Body of pancreas (tissue), 4 donors: ENCODE data around the gene ATXN1. TPM values are rescaled to one million over a fixed set of nuclear protein-coding genes. Genes with fewer than 3 reads are reported as not detected.

ENCODE experiments used
- ATAC-seq: fragments of 150-250 bp; one replicate; pipeline ENCODE4 v1.9.1; 2016
- DNase-seq, 4 donors: peaks; one replicate each; pipeline ENCODE4 v3.0.0-alpha.2; 2019
- H3K27ac ChIP-seq, 4 donors: fragments of 200-600 bp; sonication (generic); 1 replicate in 3 of 4; 2 replicates in 1 of 4; pipeline versions ENCODE4 v1.5.1 to v1.6.1; 2016 to 2019; ENCODE audit warnings: mild to moderate bottlenecking in 1 of 4, mixed read lengths in 1 of 4, moderate library complexity in 1 of 4
- H3K27me3 ChIP-seq, 2 donors: fragments of 200-600 bp; sonication (generic); one replicate each; pipeline ENCODE4 v1.6.0; 2016; ENCODE audit warnings: mild to moderate bottlenecking in 1 of 2
- H3K36me3 ChIP-seq, 2 donors: fragments of 200-600 bp; sonication (generic); replicated peaks in 1 of 2; 2 replicates each; pipeline ENCODE4 v1.5.1; 2016; ENCODE audit warnings: low read depth in 2 of 2; ENCODE audit not compliant: insufficient read depth in 1 of 2
- H3K4me1 ChIP-seq: fragments of 200-600 bp; sonication (generic); one replicate; pipeline ENCODE4 v1.6.0; 2016
- H3K4me3 ChIP-seq, 2 donors: fragments of 200-600 bp; sonication (generic); 1 replicate in 1 of 2; 2 replicates in 1 of 2; pipeline ENCODE4 v1.5.1; 2016 to 2019
- H3K9me3 ChIP-seq, 3 donors: fragments of 200-600 bp; sonication (generic); 1 replicate in 2 of 3; 2 replicates in 1 of 3; pipeline ENCODE4 v1.5.1; 2016
- CTCF ChIP-seq, 7 experiments: fragments of 450-650 bp in 4 of 7; fragments of 200-600 bp in 3 of 7; sonication (generic) in 3 of 7; IDR thresholded peaks; one replicate each; pipeline ENCODE4 v1.5.1; 2016 to 2019; ENCODE audit warnings: antibody characterized with exemption in 7 of 7
- POLR2A ChIP-seq, 3 donors: fragments of 450-650 bp; IDR thresholded peaks; one replicate each; pipeline ENCODE4 v1.6.1; 2016; ENCODE audit warnings: antibody characterized with exemption in 3 of 3, mild to moderate bottlenecking in 2 of 3
- WGBS, 2 donors: methylation state at CpG; one replicate each; pipeline ENCODE4 v1.1.5; 2017; 5-methylcytosine and 5-hydroxymethylcytosine counted together
- intact Hi-C: fragments of 100-400 bp; cut with DNase I; formaldehyde crosslinking; loops from one replicate; pipeline ENCODE4 v1.15.1; 2023
- total RNA-seq, 2 donors: library from RNA; depleted of rRNA; stranded (reverse); fragments of >200 nt; gene quantifications; one replicate each; pipeline ENCODE4 v1.1.0, GENCODE V29; 2016

The ATXN1 gene
- total RNA-seq, 2 donors from 2014 or later = 24.6 to 24.7 TPM

GRCh38 chr6:16545382-16545781, 215.9 kb downstream of the ATXN1 start:
- ATAC-seq (no peak), DNase-seq (no peak)
- no peaks in the 10 kb centered on the region for H3K4me1 ChIP-seq
- no peak overlapping the region for H3K27ac ChIP-seq
- WGBS, 2 donors = 89 to 95% methylated on average over 2 of the region's 2 CpGs
- no peaks in the 10 kb centered on the region for H3K36me3 ChIP-seq
- no peak for TF ChIP-seq CTCF (IDR thresholded peaks at IDR 0.05)
- no peak for TF ChIP-seq POLR2A (IDR thresholded peaks at IDR 0.05)
- no peaks in the 10 kb centered on the region for H3K27me3 ChIP-seq
- no peaks in the 10 kb centered on the region for H3K9me3 ChIP-seq
- no peak overlapping the region for H3K4me3 ChIP-seq
- intact Hi-C loops = no loop called here

GRCh38 chr6:16544521-16544920, 216.7 kb downstream of the ATXN1 start:
- DNase-seq (no peak), ATAC-seq (no peak)
- H3K4me1 ChIP-seq = no peaks in the 10 kb centered on the region
- H3K9me3 ChIP-seq = no peaks in the 10 kb centered on the region
- H3K4me3 ChIP-seq = no peak overlapping the region
- intact Hi-C loops = no loop called here
- no peaks in the 10 kb centered on the region for H3K36me3 ChIP-seq
- WGBS, 2 donors = 84 to 90% methylated on average over 7 of the region's 7 CpGs
- no peaks in the 10 kb centered on the region for H3K27me3 ChIP-seq
- no peak for TF ChIP-seq POLR2A (IDR thresholded peaks at IDR 0.05)
- no peak for TF ChIP-seq CTCF (IDR thresholded peaks at IDR 0.05)
- H3K27ac ChIP-seq = no peak overlapping the region

- Histone ChIP-seq H3K4me3 (no peak overlapping the region), H3K27me3 (no peaks in the 10 kb centered on the region), H3K27ac (no peak overlapping the region), H3K4me1 (no peaks in the 10 kb centered on the region), H3K36me3 (no peaks in the 10 kb centered on the region), H3K9me3 (no peaks in the 10 kb centered on the region)
- DNase-seq (peak in 1 of 4 donors; percentile 5), ATAC-seq (no peak)
- intact Hi-C loops = no loop called here
- 70 to 90% methylated on average over 10 to 11 of the region's 11 CpGs for WGBS, 2 donors
- no peak for TF ChIP-seq CTCF (IDR thresholded peaks at IDR 0.05)
- TF ChIP-seq POLR2A (IDR thresholded peaks at IDR 0.05) = no peak
These were observed 217.3 kb downstream of the ATXN1 start for GRCh38 chr6:16544006-16544405.

GRCh38 chr6:16543521-16543920, 217.7 kb downstream of the ATXN1 start:
- Histone ChIP-seq H3K9me3 (no peaks in the 10 kb centered on the region), H3K27me3 (no peaks in the 10 kb centered on the region), H3K4me1 (no peaks in the 10 kb centered on the region), H3K36me3 (no peaks in the 10 kb centered on the region), H3K27ac (no peak overlapping the region), H3K4me3 (no peak overlapping the region)
- ATAC-seq (no peak), DNase-seq (no peak)
- 89 to 90% methylated on average over 5 of the region's 5 CpGs for WGBS, 2 donors
- intact Hi-C loops = no loop called here
- no peak for TF ChIP-seq CTCF (IDR thresholded peaks at IDR 0.05)
- no peak for TF ChIP-seq POLR2A (IDR thresholded peaks at IDR 0.05)

- intact Hi-C loops = no loop called here
- H3K4me1 ChIP-seq = no peaks in the 10 kb centered on the region
- H3K4me3 ChIP-seq = no peak overlapping the region
- no peaks in the 10 kb centered on the region for H3K27me3 ChIP-seq
- no peaks in the 10 kb centered on the region for H3K36me3 ChIP-seq
- ATAC-seq = no peak
- DNase-seq = no peak
- TF ChIP-seq CTCF (IDR thresholded peaks at IDR 0.05) (no peak), POLR2A (IDR thresholded peaks at IDR 0.05) (no peak)
- H3K9me3 ChIP-seq = no peaks in the 10 kb centered on the region
- WGBS, 2 donors = 91 to 92% methylated on average over 7 of the region's 7 CpGs
- H3K27ac ChIP-seq = no peak overlapping the region
These were observed 219.2 kb downstream of the ATXN1 start for GRCh38 chr6:16542070-16542469.
